ENCODE measurements around the gene GPC6. TPM values are rescaled to one million over a fixed set of nuclear protein-coding genes. Genes with fewer than 3 reads are reported as not detected.

GPC6 gene
- total and polyA plus RNA-seq, 9 of the 15 experiments (the other 6 are each of a cell fraction or from before 2014, with no cell fraction given) = under 0.01 to 0.20 (median 0.01) TPM; not detected in 4

DNA sequence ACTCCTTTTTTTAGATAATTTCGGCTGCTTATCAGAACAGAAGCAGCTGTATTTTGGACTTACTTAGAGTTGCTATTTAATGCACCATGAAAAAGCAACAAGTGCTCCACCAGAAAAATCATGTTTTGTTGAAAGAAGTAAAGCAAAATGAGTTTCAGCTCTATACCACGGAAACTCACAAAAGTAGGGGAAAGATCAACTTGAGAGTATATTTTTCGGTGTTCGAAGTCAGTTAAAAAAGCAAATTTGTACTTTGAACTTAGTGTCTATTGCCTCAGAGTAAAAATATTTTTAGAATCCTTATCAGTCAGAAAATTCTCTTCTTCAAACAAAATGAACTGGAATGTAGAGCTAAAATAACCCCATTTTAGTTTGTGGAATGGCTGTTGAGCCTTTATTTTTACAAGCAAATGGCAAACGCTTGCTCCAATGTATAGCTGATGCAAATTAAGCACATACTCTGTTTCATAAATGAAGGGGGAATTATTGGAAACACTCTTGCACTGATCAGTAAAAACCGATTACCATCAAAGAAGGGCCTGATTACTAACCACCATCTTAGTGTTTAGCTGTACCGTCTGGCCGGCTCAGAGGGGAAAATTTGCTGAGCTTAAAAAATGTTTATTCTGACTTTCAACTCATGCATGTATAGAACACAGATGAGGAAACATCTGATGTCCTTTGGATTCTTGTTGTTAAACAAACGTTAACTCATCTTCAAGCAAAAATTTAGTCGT is 540.7 kb downstream of the GPC6 start:
- intact Hi-C loops (cut with micrococcal nuclease) = no loop called here
- Histone ChIP-seq H3K4me1 (replicated peaks in 1 of 2; ENCODE audit: control insufficient read depth in 2 of 2, insufficient read depth in 2 of 2, low read length in 2 of 2) (no peaks in the 10 kb centered on the region), H3K9me1 (ENCODE audit: control insufficient read depth, insufficient read depth, low read length) (no peaks in the 10 kb centered on the region), H3K79me2 (ENCODE audit: control insufficient read depth, insufficient read depth, low read length) (no peaks in the 10 kb centered on the region), H3K4me2 (ENCODE audit: insufficient read depth, low read length) (no peak overlapping the region), H3K27me3 (ENCODE audit: control insufficient read depth in 2 of 2, insufficient read depth in 2 of 2, low read length in 2 of 2) (no peaks in the 10 kb centered on the region), H3K4me3 (no peak overlapping the region), H2AFZ (ENCODE audit: low read depth, low read length) (no peak overlapping the region), H3K27ac (ENCODE audit: extremely low read depth, low read depth, low read length) (no peak overlapping the region), H4K20me1 (replicated peaks; ENCODE audit: control insufficient read depth, insufficient read depth, low read length) (no peaks in the 10 kb centered on the region), H3K36me3 (ENCODE audit: control insufficient read depth, insufficient read depth, low read length) (no peaks in the 10 kb centered on the region), H3K9me3 (replicated peaks; ENCODE audit: control insufficient read depth, insufficient read depth, low read depth, low read length) (no peaks in the 10 kb centered on the region), H3K9ac (ENCODE audit: insufficient read depth in 1 of 2, low read depth in 2 of 2, low read length in 2 of 2) (no peak overlapping the region)
- FAIRE-seq = no peak
- no peak for TF ChIP-seq KLF16 (IDR thresholded peaks at IDR 0.05)
- no peak for TF ChIP-seq ZNF561 (CRISPR knock-in tag; conservative IDR thresholded peaks at IDR 0.05)
- no peak for TF ChIP-seq ZNF121 (CRISPR knock-in tag; conservative IDR thresholded peaks at IDR 0.05)
- TF ChIP-seq NR0B1 (IDR thresholded peaks at IDR 0.05; ENCODE audit: partially characterized antibody) = no peak
- ATAC-seq = no peak
- in situ Hi-C loops (cut with MboI) = no loop called here
- WGBS (ENCODE audit: insufficient coverage, low coverage, missing lambda C conversion rate) = 0% methylated on average over 10 of the region's 10 CpGs
- POLR2A ChIA-PET = no interaction called here
- DNase-seq (ENCODE audit: extremely low read depth in 1 of 4, low spot score in 3 of 4) = no peak
- BruUV-seq (replicated peaks) = no TSS peak
- CTCF ChIA-PET (ENCODE audit: low intra/inter-chr PET ratio) = no interaction called here
